Measurements from ENCODE around the gene FAAH2.
"Not testable (repeated sequence)": the region's sequence is repeated elsewhere in the genome, so short reads cannot be mapped to it uniquely, and the experiment has no call there.

FAAH2 gene

GRCh38 chrX:57394162-57394561, 107.7 kb downstream of the FAAH2 start:
- not testable (repeated sequence) for DNase-seq

GRCh38 chrX:57403191-57403590, 116.7 kb downstream of the FAAH2 start:
- DNase-seq, result not testable (repeated sequence)

GRCh38 chrX:57406149-57406548, 119.6 kb downstream of the FAAH2 start:
- DNase-seq, result no peak

- DNase-seq, result no peak
Measured at GRCh38 chrX:57417827-57418226, 131.3 kb downstream of the FAAH2 start.

GRCh38 chrX:57422289-57422688, 135.8 kb downstream of the FAAH2 start:
- no peak for DNase-seq

GRCh38 chrX:57422790-57423189, 136.3 kb downstream of the FAAH2 start:
- no peak for DNase-seq

GRCh38 chrX:57445076-57445475, 158.6 kb downstream of the FAAH2 start:
- DNase-seq, result no peak

- DNase-seq, result no peak
Measured at GRCh38 chrX:57445832-57446231, 159.3 kb downstream of the FAAH2 start.

GRCh38 chrX:57447856-57448255, 161.3 kb downstream of the FAAH2 start:
- DNase-seq, result no peak

- no peak for DNase-seq
Measured at GRCh38 chrX:57451426-57452020, 165.0 kb downstream of the FAAH2 start.

GRCh38 chrX:57453901-57454300, 167.4 kb downstream of the FAAH2 start:
- DNase-seq, result no peak

GRCh38 chrX:57481514-57481913, 195.0 kb downstream of the FAAH2 start:
- DNase-seq, result no peak

GRCh38 chrX:57516491-57516890, 230.0 kb downstream of the FAAH2 start:
- DNase-seq, result no peak

GRCh38 chrX:57519578-57520118, 233.1 kb downstream of the FAAH2 start:
- DNase-seq, result no peak

GRCh38 chrX:57528670-57529255, 242.3 kb downstream of the FAAH2 start:
- DNase-seq, result no peak
